SK-N-SH treated with all-trans-retinoic acid at 6 μM for 48 hours (cell line): Measurements from ENCODE around the gene RNF215.
"Not testable (repeated sequence)": the region's sequence is repeated elsewhere in the genome, so short reads cannot be mapped to it uniquely, and the experiment has no call there.

Experiments
- ATAC-seq: fragments of 200-7000 bp; cut with Tn5 transposase; 3 replicates; pipeline ENCODE4 v1.9.1; 2020; ENCODE audit warnings: mild to moderate bottlenecking, moderate library complexity
- BACH2 ChIP-seq: fragments of 250-450 bp; sonication (Bioruptor Pico); IDR thresholded peaks from 2 replicates; pipeline ENCODE4 v1.9.0; 2021; ENCODE audit warnings: mild to moderate bottlenecking, borderline replicate concordance
- CSDC2 ChIP-seq: fragments of 250-450 bp; sonication (Bioruptor Pico); IDR thresholded peaks from 2 replicates; pipeline ENCODE4 v1.5.0; 2020; ENCODE audit warnings: mild to moderate bottlenecking, moderate library complexity
- ESRRG ChIP-seq: fragments of 250-450 bp; sonication (Bioruptor Pico); IDR thresholded peaks from 2 replicates; pipeline ENCODE4 v1.6.1; 2021; ENCODE audit warnings: mild to moderate bottlenecking
- ISL1 ChIP-seq: fragments of 250-450 bp; sonication (Bioruptor Pico); IDR thresholded peaks from 2 replicates; pipeline ENCODE4 v2.1.2; 2022; ENCODE audit warnings: mild to moderate bottlenecking, moderate library complexity
- PATZ1 ChIP-seq: fragments of 250-450 bp; sonication (Bioruptor Pico); IDR thresholded peaks from 2 replicates; pipeline ENCODE4 v1.8.0; 2020; ENCODE audit warnings: mild to moderate bottlenecking, moderate library complexity, borderline replicate concordance
- PPARA ChIP-seq: fragments of 250-450 bp; sonication (Bioruptor Pico); IDR thresholded peaks from 2 replicates; pipeline ENCODE4 v1.5.0; 2020; ENCODE audit warnings: mild to moderate bottlenecking, borderline replicate concordance
- RARB ChIP-seq: fragments of 250-450 bp; sonication (Bioruptor Pico); IDR thresholded peaks from 2 replicates; pipeline ENCODE4 v1.8.0; 2021; ENCODE audit warnings: mild to moderate bottlenecking, moderate library complexity
- TCF4 ChIP-seq: fragments of 250-450 bp; sonication (Bioruptor Pico); IDR thresholded peaks from 2 replicates; pipeline ENCODE4 v1.8.0; 2021; ENCODE audit warnings: mild to moderate bottlenecking, moderate library complexity, borderline replicate concordance
- TOX ChIP-seq: fragments of 250-450 bp; sonication (Bioruptor Pico); IDR thresholded peaks from 2 replicates; pipeline ENCODE4 v1.8.0; 2021; ENCODE audit warnings: mild to moderate bottlenecking, moderate library complexity, borderline replicate concordance
- ZC3H10 ChIP-seq: fragments of 250-450 bp; sonication (Bioruptor Pico); IDR thresholded peaks from 2 replicates; pipeline ENCODE4 v1.5.1; 2021; ENCODE audit warnings: mild to moderate bottlenecking, moderate library complexity
- ZFP3 ChIP-seq: fragments of 250-450 bp; sonication (Bioruptor Pico); IDR thresholded peaks from 2 replicates; pipeline ENCODE4 v1.5.0; 2020; ENCODE audit warnings: mild to moderate bottlenecking, moderate library complexity
- ZFP30 ChIP-seq: fragments of 450-650 bp; formaldehyde crosslinking; IDR thresholded peaks from 2 replicates; pipeline ENCODE4 v1.5.0; 2022; ENCODE audit warnings: mild to moderate bottlenecking, moderate library complexity
- ZNF565 ChIP-seq: fragments of 450-650 bp; formaldehyde crosslinking; conservative IDR thresholded peaks from 2 replicates; pipeline ENCODE4 v1.5.0; 2020; ENCODE audit warnings: low read depth, mild to moderate bottlenecking, moderate library complexity
- ZNF8 ChIP-seq: fragments of 450-650 bp; formaldehyde crosslinking; IDR thresholded peaks from 2 replicates; pipeline ENCODE4 v1.5.0; 2020; ENCODE audit warnings: mild to moderate bottlenecking, moderate library complexity
- TF ChIP-seq, protein P1 (sequence below): fragments of 250-450 bp; sonication (Bioruptor Pico); IDR thresholded peaks from 2 replicates; pipeline ENCODE4 v1.5.0; 2020; ENCODE audit warnings: mild to moderate bottlenecking, moderate library complexity
- TF ChIP-seq, protein P2 (sequence below): fragments of 250-450 bp; sonication (Bioruptor Pico); IDR thresholded peaks from 2 replicates; pipeline ENCODE4 v1.8.0; 2021; ENCODE audit warnings: low read depth, mild to moderate bottlenecking, moderate library complexity, borderline replicate concordance
- TF ChIP-seq, protein P3 (sequence below): fragments of 250-450 bp; sonication (Bioruptor Pico); IDR thresholded peaks from 2 replicates; pipeline ENCODE4 v1.5.1; 2020; ENCODE audit warnings: low read depth, mild to moderate bottlenecking, moderate library complexity

Gene RNF215

DNA sequence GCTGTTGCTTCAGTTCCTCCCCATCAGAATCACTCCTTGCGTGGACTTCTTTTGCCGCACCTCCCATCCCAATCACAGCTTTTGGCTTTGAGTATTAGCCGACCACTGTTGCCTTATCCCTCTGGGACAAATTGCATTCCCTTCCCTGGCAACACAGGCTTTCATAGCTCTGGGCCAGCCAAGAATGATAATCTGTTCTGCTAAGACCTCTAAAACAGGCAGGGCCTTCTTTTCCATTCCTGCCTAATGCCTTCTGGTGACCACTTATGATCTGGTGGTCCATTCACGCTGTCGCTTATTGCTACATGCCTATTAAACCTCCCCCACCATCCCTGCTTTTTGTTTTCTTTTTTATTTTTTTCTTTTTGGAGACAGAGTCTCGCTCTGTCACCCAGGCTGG is 19.2 kb upstream of the RNF215 start:
- no peak for ATAC-seq
- TF ChIP-seq ZNF8 (CRISPR knock-in tag) = no peak
- TF ChIP-seq PPARA (CRISPR knock-in tag) = no peak
- no peak for TF ChIP-seq TCF4
- no peak for TF ChIP-seq BACH2 (CRISPR knock-in tag)
- TF ChIP-seq, all 23 proteins: peak for 0

GRCh38 chr22:30405731-30406130 is 18.5 kb upstream of the RNF215 start:
- TF ChIP-seq BACH2 (CRISPR knock-in tag) (no peak), ZC3H10 (CRISPR knock-in tag) (no peak), ISL1 (CRISPR knock-in tag) (no peak), TCF4 (no peak), RARB (CRISPR knock-in tag) (no peak), PPARA (CRISPR knock-in tag) (no peak), PATZ1 (CRISPR knock-in tag) (no peak), ZNF565 (CRISPR knock-in tag) (no peak), ZNF8 (CRISPR knock-in tag) (no peak)
- TF ChIP-seq, protein P1, sequence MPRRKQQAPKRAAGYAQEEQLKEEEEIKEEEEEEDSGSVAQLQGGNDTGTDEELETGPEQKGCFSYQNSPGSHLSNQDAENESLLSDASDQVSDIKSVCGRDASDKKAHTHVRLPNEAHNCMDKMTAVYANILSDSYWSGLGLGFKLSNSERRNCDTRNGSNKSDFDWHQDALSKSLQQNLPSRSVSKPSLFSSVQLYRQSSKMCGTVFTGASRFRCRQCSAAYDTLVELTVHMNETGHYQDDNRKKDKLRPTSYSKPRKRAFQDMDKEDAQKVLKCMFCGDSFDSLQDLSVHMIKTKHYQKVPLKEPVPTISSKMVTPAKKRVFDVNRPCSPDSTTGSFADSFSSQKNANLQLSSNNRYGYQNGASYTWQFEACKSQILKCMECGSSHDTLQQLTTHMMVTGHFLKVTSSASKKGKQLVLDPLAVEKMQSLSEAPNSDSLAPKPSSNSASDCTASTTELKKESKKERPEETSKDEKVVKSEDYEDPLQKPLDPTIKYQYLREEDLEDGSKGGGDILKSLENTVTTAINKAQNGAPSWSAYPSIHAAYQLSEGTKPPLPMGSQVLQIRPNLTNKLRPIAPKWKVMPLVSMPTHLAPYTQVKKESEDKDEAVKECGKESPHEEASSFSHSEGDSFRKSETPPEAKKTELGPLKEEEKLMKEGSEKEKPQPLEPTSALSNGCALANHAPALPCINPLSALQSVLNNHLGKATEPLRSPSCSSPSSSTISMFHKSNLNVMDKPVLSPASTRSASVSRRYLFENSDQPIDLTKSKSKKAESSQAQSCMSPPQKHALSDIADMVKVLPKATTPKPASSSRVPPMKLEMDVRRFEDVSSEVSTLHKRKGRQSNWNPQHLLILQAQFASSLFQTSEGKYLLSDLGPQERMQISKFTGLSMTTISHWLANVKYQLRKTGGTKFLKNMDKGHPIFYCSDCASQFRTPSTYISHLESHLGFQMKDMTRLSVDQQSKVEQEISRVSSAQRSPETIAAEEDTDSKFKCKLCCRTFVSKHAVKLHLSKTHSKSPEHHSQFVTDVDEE = no peak
- TF ChIP-seq, protein P2, sequence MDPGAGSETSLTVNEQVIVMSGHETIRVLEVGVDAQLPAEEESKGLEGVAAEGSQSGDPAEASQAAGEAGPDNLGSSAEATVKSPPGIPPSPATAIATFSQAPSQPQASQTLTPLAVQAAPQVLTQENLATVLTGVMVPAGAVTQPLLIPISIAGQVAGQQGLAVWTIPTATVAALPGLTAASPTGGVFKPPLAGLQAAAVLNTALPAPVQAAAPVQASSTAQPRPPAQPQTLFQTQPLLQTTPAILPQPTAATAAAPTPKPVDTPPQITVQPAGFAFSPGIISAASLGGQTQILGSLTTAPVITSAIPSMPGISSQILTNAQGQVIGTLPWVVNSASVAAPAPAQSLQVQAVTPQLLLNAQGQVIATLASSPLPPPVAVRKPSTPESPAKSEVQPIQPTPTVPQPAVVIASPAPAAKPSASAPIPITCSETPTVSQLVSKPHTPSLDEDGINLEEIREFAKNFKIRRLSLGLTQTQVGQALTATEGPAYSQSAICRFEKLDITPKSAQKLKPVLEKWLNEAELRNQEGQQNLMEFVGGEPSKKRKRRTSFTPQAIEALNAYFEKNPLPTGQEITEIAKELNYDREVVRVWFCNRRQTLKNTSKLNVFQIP = no peak
- no peak for ATAC-seq

GRCh38 chr22:30404307-30404706 is 17.1 kb upstream of the RNF215 start:
- ATAC-seq = no peak
- TF ChIP-seq PATZ1 (CRISPR knock-in tag) (no peak), ZFP3 (no peak), ZFP30 (CRISPR knock-in tag) (no peak), ESRRG (CRISPR knock-in tag) (no peak), BACH2 (CRISPR knock-in tag) (no peak), ISL1 (CRISPR knock-in tag) (no peak)
- TF ChIP-seq, protein P3, sequence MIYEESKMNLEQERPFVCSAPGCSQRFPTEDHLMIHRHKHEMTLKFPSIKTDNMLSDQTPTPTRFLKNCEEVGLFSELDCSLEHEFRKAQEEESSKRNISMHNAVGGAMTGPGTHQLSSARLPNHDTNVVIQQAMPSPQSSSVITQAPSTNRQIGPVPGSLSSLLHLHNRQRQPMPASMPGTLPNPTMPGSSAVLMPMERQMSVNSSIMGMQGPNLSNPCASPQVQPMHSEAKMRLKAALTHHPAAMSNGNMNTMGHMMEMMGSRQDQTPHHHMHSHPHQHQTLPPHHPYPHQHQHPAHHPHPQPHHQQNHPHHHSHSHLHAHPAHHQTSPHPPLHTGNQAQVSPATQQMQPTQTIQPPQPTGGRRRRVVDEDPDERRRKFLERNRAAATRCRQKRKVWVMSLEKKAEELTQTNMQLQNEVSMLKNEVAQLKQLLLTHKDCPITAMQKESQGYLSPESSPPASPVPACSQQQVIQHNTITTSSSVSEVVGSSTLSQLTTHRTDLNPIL (CRISPR knock-in tag) = no peak

DNA sequence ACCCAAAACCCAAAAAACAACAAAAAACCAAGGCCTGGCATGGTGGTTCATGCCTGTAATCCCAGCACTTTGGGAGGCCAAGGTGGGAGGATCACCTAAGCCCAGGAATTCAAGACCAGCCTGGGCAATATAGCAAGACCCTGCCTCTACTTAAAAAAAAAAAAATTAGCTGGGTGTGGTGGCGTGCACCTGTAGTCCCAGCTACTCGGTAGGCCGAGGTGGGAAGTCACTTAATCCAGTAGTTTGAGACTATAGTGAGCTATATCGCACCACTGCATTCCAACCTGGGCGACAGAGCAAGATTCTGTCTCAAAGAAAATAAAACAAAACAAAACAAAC is 15.5 kb upstream of the RNF215 start:
- ATAC-seq = not testable (repeated sequence)

- ATAC-seq = no peak
- no peak for TF ChIP-seq ZC3H10 (CRISPR knock-in tag)
- no peak for TF ChIP-seq ZNF565 (CRISPR knock-in tag)
- no peak for TF ChIP-seq BACH2 (CRISPR knock-in tag)
- TF ChIP-seq, protein P3 (CRISPR knock-in tag) = no peak
- TF ChIP-seq, protein P2 = no peak
- no peak for TF ChIP-seq TOX (CRISPR knock-in tag)
- no peak for TF ChIP-seq TCF4
- TF ChIP-seq ESRRG (CRISPR knock-in tag) = no peak
- TF ChIP-seq ZNF8 (CRISPR knock-in tag) = no peak
- TF ChIP-seq RARB (CRISPR knock-in tag) = no peak
- TF ChIP-seq ISL1 (CRISPR knock-in tag) = no peak
- no peak for TF ChIP-seq CSDC2 (CRISPR knock-in tag)
These were observed 15.0 kb upstream of the RNF215 start for GRCh38 chr22:30402028-30402765.
